Amniotic stem cell (primary cell): ENCODE measurements around the gene SQSTM1.

Experiments used
- DNase-seq: peaks from one replicate; lab custom pipeline; 2025; lab: John Stamatoyannopoulos, UW

Gene SQSTM1

DNA sequence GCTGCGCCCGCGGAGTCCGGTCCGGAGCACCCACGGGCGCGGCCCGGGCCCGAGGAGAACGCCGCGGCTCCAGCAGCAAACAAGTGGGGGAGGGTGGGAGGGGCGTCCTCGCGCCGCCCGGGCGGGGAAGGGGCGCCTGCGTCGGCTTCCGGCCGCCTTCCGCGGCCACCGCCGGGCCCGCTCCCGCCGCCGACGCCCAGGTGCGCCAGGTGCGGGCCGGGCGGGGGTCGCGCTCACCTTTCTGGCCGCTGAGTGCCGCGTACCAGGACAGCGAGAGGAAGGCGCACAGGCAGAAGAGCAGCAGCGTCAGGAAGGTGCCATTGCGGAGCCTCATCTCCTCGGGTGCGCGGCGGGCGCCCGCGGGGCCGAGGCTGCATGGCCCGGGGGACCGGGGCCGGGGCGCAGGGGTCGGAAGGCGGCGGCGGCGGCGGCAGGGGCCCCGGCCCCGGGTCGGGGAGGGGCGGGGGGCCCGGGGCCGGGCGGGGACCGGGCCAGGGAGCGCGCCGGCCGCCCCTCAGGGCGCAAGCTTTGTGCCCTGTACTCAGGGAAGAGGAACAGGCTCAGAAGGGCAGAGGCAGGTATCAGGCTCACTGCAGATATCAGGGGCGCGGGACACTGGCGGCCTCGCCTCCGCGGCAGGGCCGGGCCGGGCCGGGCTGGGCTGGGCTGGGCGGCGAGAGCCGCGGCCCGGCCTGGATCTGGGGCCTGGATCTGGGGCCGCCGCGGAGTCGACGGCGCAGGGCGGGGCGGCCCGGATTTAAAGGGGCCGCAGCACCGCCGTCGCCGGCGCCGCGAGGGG is 14.3 kb upstream of the SQSTM1 start, which contains the start of gene MGAT4B:
MGAT4B (minus strand) TSS at position 617 of the 799 bp plus-strand sequence; CDS start at position 334, 283 bp downstream.
- DNase-seq, result peak; percentile 36

GRCh38 chr5:179812135-179812825 is 8.4 kb upstream of the SQSTM1 start:
- no peak for DNase-seq

GRCh38 chr5:179812997-179813607 is 7.6 kb upstream of the SQSTM1 start:
- DNase-seq, result no peak

DNA sequence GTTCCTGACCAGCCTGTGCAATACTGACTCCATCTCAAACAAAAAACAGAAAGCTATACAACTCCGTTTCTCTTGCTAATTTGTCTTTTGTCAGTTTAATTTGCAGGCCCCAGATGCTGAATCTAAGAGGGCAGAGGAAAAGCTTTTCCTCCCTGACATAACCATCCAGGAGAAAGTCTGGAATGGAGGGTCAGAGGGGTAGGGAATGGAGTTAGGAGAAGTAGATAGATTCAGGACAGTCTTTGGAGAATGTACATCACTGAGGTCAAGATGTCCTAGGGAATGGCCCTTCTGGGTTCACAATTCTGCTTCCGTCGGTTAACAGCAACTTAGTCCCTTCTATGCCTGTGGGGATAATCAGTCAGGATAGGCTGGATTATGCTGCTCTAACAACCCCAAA is 6.6 kb upstream of the SQSTM1 start:
- no peak for DNase-seq

DNA sequence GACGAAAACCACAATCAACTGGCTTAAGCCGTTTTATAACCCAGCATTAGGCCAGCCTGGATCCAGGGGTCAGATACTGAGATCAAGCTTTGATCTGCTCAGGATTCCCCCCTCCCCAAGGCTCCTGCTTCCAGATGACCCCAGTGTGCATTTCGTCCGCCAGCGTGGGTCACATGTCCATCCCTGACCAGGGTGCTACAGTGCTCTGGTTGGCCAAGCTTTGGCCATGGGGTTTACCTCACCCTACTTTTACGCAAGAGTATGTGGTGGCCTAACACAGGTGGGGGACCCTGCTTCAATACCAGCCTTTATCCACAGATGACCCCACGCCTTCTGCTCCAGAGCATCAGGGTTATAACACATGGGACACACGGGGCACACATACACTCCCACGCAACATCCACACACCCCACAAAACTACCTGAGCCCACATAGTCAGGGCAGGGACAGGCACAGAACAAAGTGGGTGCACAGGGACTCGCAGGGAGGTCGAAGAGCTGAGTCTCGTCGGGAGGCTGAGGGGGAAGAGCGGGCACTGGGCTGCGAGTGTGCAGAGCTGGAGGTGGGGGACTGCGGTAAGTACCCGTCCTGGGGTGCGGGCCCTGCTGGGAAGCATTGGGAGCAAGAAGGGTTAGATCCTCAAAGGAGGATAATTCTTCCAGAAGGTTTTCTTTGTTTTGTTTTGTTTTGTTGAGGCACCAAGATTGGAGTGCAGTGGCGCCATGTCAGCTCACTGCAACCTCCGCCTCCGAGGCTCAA is 5.0 kb upstream of the SQSTM1 start:
- no peak for DNase-seq

- no peak for DNase-seq
These were observed 4.3 kb upstream of the SQSTM1 start for GRCh38 chr5:179816401-179816795.

GRCh38 chr5:179816796-179817469 is 3.8 kb upstream of the SQSTM1 start:
- no peak for DNase-seq

- no peak for DNase-seq
These were observed 3.2 kb upstream of the SQSTM1 start for GRCh38 chr5:179817470-179817840.

- DNase-seq, result no peak
These were observed 2.6 kb upstream of the SQSTM1 start for GRCh38 chr5:179817890-179818745.

DNA sequence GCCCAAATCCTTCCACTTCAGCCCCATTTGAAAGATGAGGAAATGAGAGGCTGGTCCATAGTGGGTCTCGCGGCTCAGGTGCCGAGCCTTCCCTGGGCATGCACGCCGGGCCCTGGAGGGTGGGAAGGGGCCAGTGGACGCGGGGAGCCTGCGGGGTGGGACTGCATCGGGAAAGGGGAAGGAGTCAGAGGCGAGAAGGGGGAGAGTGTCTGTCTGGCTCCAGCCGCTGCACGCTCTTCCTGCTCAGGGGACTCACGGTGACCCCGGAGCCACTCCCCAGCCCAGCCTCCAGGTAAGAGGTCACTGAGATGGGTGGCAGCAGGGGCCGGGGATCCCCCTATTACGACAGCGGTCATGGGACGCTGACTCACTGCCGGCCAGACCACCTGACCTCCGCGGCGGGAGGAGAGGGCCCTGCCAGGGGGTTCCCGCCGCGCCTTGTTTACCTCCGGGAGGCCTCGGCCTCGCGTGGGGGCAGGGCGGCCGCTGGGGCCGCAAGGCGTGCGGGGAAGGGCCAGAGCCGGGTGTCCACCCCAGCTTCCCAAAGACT is 1.9 kb upstream of the SQSTM1 start:
- peak; percentile 78 for DNase-seq

GRCh38 chr5:179819296-179820126 is 1.2 kb upstream of the SQSTM1 start:
- no peak for DNase-seq

DNA sequence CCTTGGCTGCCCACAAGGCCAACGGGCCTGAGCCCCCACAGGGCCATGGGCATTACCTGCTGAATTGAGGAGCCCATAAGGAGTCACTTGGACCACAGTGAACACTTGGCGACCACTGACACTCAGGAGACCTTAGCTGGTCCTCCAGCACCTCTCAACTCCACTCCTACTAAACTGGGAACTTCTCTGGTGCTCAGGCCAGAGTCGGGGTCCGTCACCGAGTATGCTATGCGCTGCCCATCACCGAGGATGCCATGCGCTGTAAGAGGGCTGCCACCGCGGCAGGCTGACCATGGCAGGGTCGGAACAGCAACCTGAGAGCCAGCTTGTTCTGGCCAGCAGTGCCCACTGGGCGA is 600 bp upstream of the SQSTM1 start:
- DNase-seq, result no peak

- DNase-seq, result peak; percentile 68
These were observed 773 bp downstream of the SQSTM1 start for GRCh38 chr5:179821298-179822058.

DNA sequence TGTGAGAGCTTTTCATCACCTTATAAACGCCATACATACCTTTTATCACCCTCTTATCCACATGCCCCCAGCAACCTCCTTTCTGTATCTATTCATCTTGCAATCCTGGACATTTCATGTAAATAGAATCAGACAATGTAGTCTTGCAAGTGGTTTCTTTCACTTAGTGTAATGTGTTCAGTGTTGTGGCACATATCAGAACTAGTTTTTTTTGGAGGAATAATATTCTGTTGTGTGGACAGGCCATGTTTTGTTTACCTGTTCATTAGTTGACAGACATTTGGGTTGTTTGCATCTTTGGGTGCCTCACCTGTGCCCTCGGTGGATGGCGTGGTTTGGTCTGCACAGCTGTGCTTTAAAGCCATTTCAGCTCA is 1.3 kb downstream of the SQSTM1 start:
- DNase-seq, result no peak

DNA sequence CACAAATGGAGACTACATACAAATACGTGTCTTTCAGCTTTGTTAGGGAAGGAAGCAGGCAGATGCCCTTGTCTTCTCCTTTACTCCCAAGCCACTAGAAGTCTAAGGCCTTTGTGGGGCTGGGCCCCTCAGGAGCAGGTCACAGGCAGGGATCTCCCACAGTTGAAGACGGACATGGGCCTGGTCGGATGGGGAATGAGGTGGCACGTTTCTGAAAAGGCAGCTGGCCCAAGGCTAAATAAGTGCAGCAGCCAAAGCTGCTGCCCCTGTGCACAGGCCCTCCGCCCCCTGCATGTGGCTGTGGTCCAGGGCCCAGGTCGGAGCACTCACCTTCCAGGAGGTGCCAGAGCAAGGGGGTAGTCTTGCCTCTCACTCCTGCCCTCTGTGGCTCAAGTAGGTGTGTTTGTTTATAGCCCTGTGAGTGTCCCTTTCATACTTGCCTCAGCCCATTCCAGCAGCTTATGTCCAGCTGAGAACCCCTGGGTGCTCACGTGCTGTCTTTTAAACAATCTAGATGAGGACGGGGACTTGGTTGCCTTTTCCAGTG is 1.8 kb downstream of the SQSTM1 start:
- DNase-seq, result no peak

GRCh38 chr5:179823937-179824744 is 3.4 kb downstream of the SQSTM1 start:
- DNase-seq, result no peak

DNA sequence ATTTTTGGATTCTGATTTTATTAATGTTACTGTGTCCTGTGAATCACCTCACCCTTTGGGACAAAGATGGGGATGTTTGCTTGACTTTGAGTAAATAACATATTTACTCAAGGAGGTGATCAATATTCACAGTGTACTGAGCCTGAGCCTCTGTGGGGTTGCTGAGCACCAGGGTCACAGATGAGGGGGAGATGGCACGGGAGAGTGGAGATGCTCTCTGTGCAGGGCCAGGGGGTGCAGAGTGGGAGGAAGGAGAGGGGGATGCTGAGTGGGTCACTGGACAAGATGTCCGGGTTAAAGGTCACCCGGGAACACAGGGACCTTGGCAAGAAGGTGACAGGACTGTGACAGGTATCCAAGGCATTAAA is 4.0 kb downstream of the SQSTM1 start:
- no peak for DNase-seq

- no peak for DNase-seq
These were observed 5.0 kb downstream of the SQSTM1 start for GRCh38 chr5:179825655-179826182.
